GM23338 (cell line): ENCODE measurements around the gene S100A6.

Source experiments
- CTCF ChIP-seq, 2 experiments: fragments of 200-600 bp in 1 of 2; sonication (generic) in 1 of 2; conservative IDR thresholded peaks; 2 replicates each; pipeline versions ENCODE4 v1.5.1 to v1.6.1; 2016 to 2017; ENCODE audit warnings: antibody characterized with exemption in 2 of 2, low read depth in 2 of 2, mild to moderate bottlenecking in 2 of 2, moderate library complexity in 1 of 2
- EZH2 ChIP-seq: fragments of 200-600 bp; sonication (generic); IDR thresholded peaks from one replicate; pipeline ENCODE4 v1.8.0; 2017; ENCODE audit warnings: antibody characterized with exemption, mild to moderate bottlenecking, low read depth; ENCODE audit not compliant: unreplicated experiment
- EZH2phosphoT487 ChIP-seq: fragments of 200-600 bp; sonication (generic); IDR thresholded peaks from one replicate; pipeline ENCODE4 v1.8.1; 2018; ENCODE audit warnings: antibody characterized with exemption; ENCODE audit not compliant: unreplicated experiment
- NANOG ChIP-seq: IDR thresholded peaks from 2 replicates; pipeline ENCODE4 v1.6.1; 2016; ENCODE audit warnings: antibody characterized with exemption, borderline replicate concordance
- POLR2AphosphoS5 ChIP-seq: IDR thresholded peaks from 2 replicates; pipeline ENCODE4 v1.6.1; 2016; ENCODE audit warnings: antibody characterized with exemption, low read depth
- ZNF331 ChIP-seq: fragments of 250-450 bp; sonication (Bioruptor Pico); IDR thresholded peaks from 2 replicates; pipeline ENCODE4 v1.5.0; 2020; ENCODE audit warnings: low read depth, mild to moderate bottlenecking, moderate library complexity

GRCh38 chr1:153583976-153584375 is 48.2 kb upstream of the S100A6 start:
- TF ChIP-seq CTCF (conservative IDR thresholded peaks at IDR 0.05; ENCODE audit: low read depth in 2 of 2) (no peak), NANOG (no peak), POLR2AphosphoS5 (no peak), EZH2phosphoT487 (no peak), EZH2 (no peak), ZNF331 (no peak)
